NT2/D1 (cell line): Measurements from ENCODE around the gene LAMC3.

Experiments used
- SUZ12 ChIP-seq: IDR thresholded peaks from 2 replicates; pipeline ENCODE4 v1.6.1; 2011; ENCODE audit not compliant: insufficient read length, insufficient read depth; ENCODE audit errors: extremely low read depth
- YY1 ChIP-seq: IDR thresholded peaks from 2 replicates; pipeline ENCODE4 v1.6.1; 2011; ENCODE audit not compliant: insufficient read length, insufficient read depth
- ZNF274 ChIP-seq: IDR thresholded peaks from 2 replicates; pipeline ENCODE4 v1.6.1; 2011; ENCODE audit warnings: mild to moderate bottlenecking, low read depth, low read length

DNA sequence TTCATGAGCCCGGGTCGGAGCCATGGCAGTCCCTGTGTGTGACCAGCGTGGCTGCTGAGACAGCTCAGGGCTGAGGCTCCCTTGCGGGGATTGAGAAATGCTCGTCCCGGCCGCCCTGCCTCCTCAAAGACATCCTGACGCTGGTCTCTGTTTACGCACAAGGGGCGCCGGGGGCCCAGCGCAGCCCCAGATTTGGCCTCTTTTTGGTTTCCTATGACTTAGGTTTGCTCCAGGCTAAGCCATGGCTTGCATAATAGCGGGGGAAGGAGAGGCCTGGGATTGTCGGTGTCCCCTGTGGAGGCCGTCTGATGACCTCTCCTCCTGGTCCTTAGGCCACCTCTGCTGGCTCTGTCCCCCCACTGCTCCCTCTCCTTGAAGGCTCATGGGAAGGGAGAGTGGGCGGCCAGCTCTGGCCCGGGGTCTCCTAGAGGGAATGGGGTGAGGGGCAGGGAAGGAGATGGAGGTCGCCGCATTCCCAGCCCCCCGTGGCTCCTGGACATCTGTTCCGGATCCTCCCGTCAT is 3.5 kb downstream of the LAMC3 start:
- TF ChIP-seq SUZ12 (no peak), YY1 (no peak), ZNF274 (no peak)
